ENCODE measurements around the gene RIC3. TPM values are rescaled to one million over a fixed set of nuclear protein-coding genes. Genes with fewer than 3 reads are reported as not detected.
A peak's percentile ranks its signal among the peaks of the same experiment; 100 is the strongest.

RIC3 gene
- polyA plus RNA-seq, 6 donors from 2014 or later, result 3.2 to 7.3 (median 5.7) TPM

GRCh38 chr11:8107642-8108041 lies 61.2 kb downstream of the RIC3 start:
- Mint-ChIP-seq H3K27ac (no peak overlapping the region), H3K27me3 (no peaks in the 10 kb centered on the region), H3K9me3 (no peaks in the 10 kb centered on the region), H3K4me1 (no peaks in the 10 kb centered on the region), H3K36me3 (peaks cover 0 to 22% of the 10 kb centered on the region in 2 donors), H3K4me3 (no peak overlapping the region)
- ATAC-seq (ENCODE audit: low read depth in 2 of 2) (no peak), DNase-seq (no peak)

- peaks cover 0 to 22% of the 10 kb centered on the region in 2 donors for H3K36me3 Mint-ChIP-seq
- ATAC-seq (ENCODE audit: low read depth in 2 of 2) (no peak), DNase-seq (no peak)
- no peaks in the 10 kb centered on the region for H3K4me1 Mint-ChIP-seq
- H3K27me3 Mint-ChIP-seq, result no peaks in the 10 kb centered on the region
- H3K4me3 Mint-ChIP-seq, result peak overlapping the region in 1 of 8 donors; percentile 66
- no peaks in the 10 kb centered on the region for H3K9me3 Mint-ChIP-seq
- H3K27ac Mint-ChIP-seq, result no peak overlapping the region
Measured at GRCh38 chr11:8106679-8107078, 62.1 kb downstream of the RIC3 start.

- Mint-ChIP-seq H3K4me3 (no peak overlapping the region), H3K9me3 (no peaks in the 10 kb centered on the region), H3K36me3 (peaks cover 0 to 16% of the 10 kb centered on the region in 2 donors), H3K27me3 (no peaks in the 10 kb centered on the region), H3K4me1 (no peaks in the 10 kb centered on the region), H3K27ac (no peak overlapping the region)
- ATAC-seq (ENCODE audit: low read depth in 2 of 2) (no peak), DNase-seq (no peak)
Measured at GRCh38 chr11:8105666-8106065, 63.2 kb downstream of the RIC3 start.

- ATAC-seq (ENCODE audit: low read depth in 2 of 2), result no peak
- Mint-ChIP-seq H3K27me3 (no peaks in the 10 kb centered on the region), H3K36me3 (peaks cover 0 to 11% of the 10 kb centered on the region in 2 donors), H3K4me1 (no peaks in the 10 kb centered on the region), H3K9me3 (no peaks in the 10 kb centered on the region), H3K4me3 (no peak overlapping the region), H3K27ac (peak overlapping the region in 1 of 6 donors; percentile 13)
- no peak for DNase-seq
Measured at GRCh38 chr11:8105133-8105532, 63.7 kb downstream of the RIC3 start.

GRCh38 chr11:8103909-8104308 lies 64.9 kb downstream of the RIC3 start:
- peaks cover 0 to 5% (median 0%) of the 10 kb centered on the region in 3 donors for H3K4me1 Mint-ChIP-seq
- H3K27ac Mint-ChIP-seq, result no peak overlapping the region
- no peaks in the 10 kb centered on the region for H3K36me3 Mint-ChIP-seq
- H3K4me3 Mint-ChIP-seq, result no peak overlapping the region
- no peak for DNase-seq
- H3K27me3 Mint-ChIP-seq, result no peaks in the 10 kb centered on the region
- ATAC-seq (ENCODE audit: low read depth in 2 of 2), result no peak
- no peaks in the 10 kb centered on the region for H3K9me3 Mint-ChIP-seq

GRCh38 chr11:8102965-8103364 lies 65.9 kb downstream of the RIC3 start:
- Mint-ChIP-seq H3K4me3 (no peak overlapping the region), H3K36me3 (no peaks in the 10 kb centered on the region), H3K27me3 (no peaks in the 10 kb centered on the region), H3K27ac (no peak overlapping the region), H3K9me3 (no peaks in the 10 kb centered on the region), H3K4me1 (peaks cover 0 to 5% (median 0%) of the 10 kb centered on the region in 3 donors)
- DNase-seq (no peak), ATAC-seq (ENCODE audit: low read depth in 2 of 2) (no peak)

- H3K4me1 Mint-ChIP-seq, result peaks cover 0 to 5% (median 0%) of the 10 kb centered on the region in 3 donors
- no peak overlapping the region for H3K27ac Mint-ChIP-seq
Measured at GRCh38 chr11:8102296-8102915, 66.4 kb downstream of the RIC3 start.

GRCh38 chr11:8101421-8101820 lies 67.4 kb downstream of the RIC3 start:
- ATAC-seq (ENCODE audit: low read depth in 2 of 2), result no peak
- Mint-ChIP-seq H3K27me3 (no peaks in the 10 kb centered on the region), H3K4me1 (peaks cover 0 to 5% (median 0%) of the 10 kb centered on the region in 3 donors), H3K36me3 (no peaks in the 10 kb centered on the region), H3K9me3 (no peaks in the 10 kb centered on the region), H3K27ac (peak overlapping the region in 1 of 6 donors; percentile 85), H3K4me3 (no peak overlapping the region)
- DNase-seq, result no peak

More at GRCh38 chr11:8102296-8102915, 66.4 kb downstream of the RIC3 start:
- ATAC-seq (ENCODE audit: low read depth in 2 of 2) (no peak), DNase-seq (no peak)
- H3K9me3 Mint-ChIP-seq, result no peaks in the 10 kb centered on the region
- H3K27me3 Mint-ChIP-seq, result no peaks in the 10 kb centered on the region
- no peaks in the 10 kb centered on the region for H3K36me3 Mint-ChIP-seq
- no peak overlapping the region for H3K4me3 Mint-ChIP-seq

GRCh38 chr11:8100605-8101004 lies 68.2 kb downstream of the RIC3 start:
- ATAC-seq (ENCODE audit: low read depth in 2 of 2), result no peak
- H3K9me3 Mint-ChIP-seq, result no peaks in the 10 kb centered on the region
- no peak overlapping the region for H3K4me3 Mint-ChIP-seq
- no peaks in the 10 kb centered on the region for H3K27me3 Mint-ChIP-seq
- no peak for DNase-seq
- no peak overlapping the region for H3K27ac Mint-ChIP-seq
- H3K36me3 Mint-ChIP-seq, result no peaks in the 10 kb centered on the region
- peaks cover 0 to 5% (median 0%) of the 10 kb centered on the region in 3 donors for H3K4me1 Mint-ChIP-seq

- DNase-seq (no peak), ATAC-seq (ENCODE audit: low read depth in 2 of 2) (no peak)
- Mint-ChIP-seq H3K4me3 (no peak overlapping the region), H3K27ac (peak overlapping the region in 1 of 6 donors; percentile 77), H3K9me3 (no peaks in the 10 kb centered on the region), H3K36me3 (no peaks in the 10 kb centered on the region), H3K4me1 (peaks cover 0 to 5% (median 0%) of the 10 kb centered on the region in 3 donors), H3K27me3 (no peaks in the 10 kb centered on the region)
Measured at GRCh38 chr11:8100158-8100557, 68.7 kb downstream of the RIC3 start.

GRCh38 chr11:8099291-8099899 lies 69.4 kb downstream of the RIC3 start:
- DNase-seq (peak; percentile 31), ATAC-seq (ENCODE audit: low read depth in 2 of 2) (peak; percentile 27 to 39)
- no peak overlapping the region for H3K4me3 Mint-ChIP-seq
- no peaks in the 10 kb centered on the region for H3K36me3 Mint-ChIP-seq
- H3K9me3 Mint-ChIP-seq, result no peaks in the 10 kb centered on the region
- H3K27me3 Mint-ChIP-seq, result no peaks in the 10 kb centered on the region
- peak overlapping the region in 2 of 6 donors; percentile 5 to 54 for H3K27ac Mint-ChIP-seq
- H3K4me1 Mint-ChIP-seq, result peaks cover 0 to 5% (median 0%) of the 10 kb centered on the region in 3 donors

- peaks cover 0 to 5% (median 0%) of the 10 kb centered on the region in 3 donors for H3K4me1 Mint-ChIP-seq
- H3K27me3 Mint-ChIP-seq, result no peaks in the 10 kb centered on the region
- no peaks in the 10 kb centered on the region for H3K9me3 Mint-ChIP-seq
- no peak overlapping the region for H3K27ac Mint-ChIP-seq
- H3K36me3 Mint-ChIP-seq, result no peaks in the 10 kb centered on the region
- H3K4me3 Mint-ChIP-seq, result no peak overlapping the region
- no peak for DNase-seq
- no peak for ATAC-seq (ENCODE audit: low read depth in 2 of 2)
Measured at GRCh38 chr11:8098879-8099278, 69.9 kb downstream of the RIC3 start.

GRCh38 chr11:8098361-8098760 lies 70.5 kb downstream of the RIC3 start:
- H3K27me3 Mint-ChIP-seq, result no peaks in the 10 kb centered on the region
- DNase-seq (no peak), ATAC-seq (ENCODE audit: low read depth in 2 of 2) (no peak)
- H3K9me3 Mint-ChIP-seq, result no peaks in the 10 kb centered on the region
- no peaks in the 10 kb centered on the region for H3K36me3 Mint-ChIP-seq
- peaks cover 0 to 5% (median 0%) of the 10 kb centered on the region in 3 donors for H3K4me1 Mint-ChIP-seq
- peak overlapping the region in 3 of 6 donors; percentile 4 to 32 (median 18) for H3K27ac Mint-ChIP-seq
- H3K4me3 Mint-ChIP-seq, result no peak overlapping the region

- no peak for DNase-seq
- Mint-ChIP-seq H3K27me3 (peaks cover 0 to 1% (median 0%) of the 10 kb centered on the region in 3 donors), H3K36me3 (no peaks in the 10 kb centered on the region), H3K4me3 (no peak overlapping the region), H3K4me1 (peaks cover 0 to 5% (median 0%) of the 10 kb centered on the region in 3 donors), H3K9me3 (no peaks in the 10 kb centered on the region), H3K27ac (no peak overlapping the region)
- ATAC-seq (ENCODE audit: low read depth in 2 of 2), result no peak
Measured at GRCh38 chr11:8097926-8098325, 70.9 kb downstream of the RIC3 start.
